Measurements from ENCODE around the gene PALD1. TPM values are rescaled to one million over a fixed set of nuclear protein-coding genes. Genes with fewer than 3 reads are reported as not detected.

PALD1 gene
- total RNA-seq, 1 donor from 2014 or later = 1.8 TPM

GRCh38 chr10:70456164-70456563 lies 22.4 kb upstream of the PALD1 start:
- Histone ChIP-seq H3K79me2 (ENCODE audit: insufficient read depth, low read length) (no peaks in the 10 kb centered on the region), H3K4me2 (ENCODE audit: low read length) (no peak overlapping the region), H3K36me3 (ENCODE audit: insufficient read depth, low read length) (no peaks in the 10 kb centered on the region), H2AFZ (ENCODE audit: low read depth, low read length) (no peak overlapping the region), H3K4me1 (ENCODE audit: insufficient read depth, low read length) (peaks cover 10% of the 10 kb centered on the region), H3K4me3 (ENCODE audit: insufficient read depth, low read depth, low read length) (no peak overlapping the region), H3K27me3 (ENCODE audit: insufficient read depth, low read length) (peaks cover 5% of the 10 kb centered on the region), H3K27ac (ENCODE audit: low read depth, low read length) (no peak overlapping the region), H4K20me1 (ENCODE audit: insufficient read depth, low read length) (peaks cover 2% of the 10 kb centered on the region), H3K9ac (ENCODE audit: low read length) (no peak overlapping the region), H3K9me3 (ENCODE audit: insufficient read depth, low read depth, low read length) (no peaks in the 10 kb centered on the region)
- FAIRE-seq (no peak), DNase-seq (ENCODE audit: low read depth) (no peak)
- TF ChIP-seq EZH2 (IDR thresholded peaks at IDR 0.05; ENCODE audit: insufficient read depth, low read length) (no peak), CTCF (IDR thresholded peaks at IDR 0.05; ENCODE audit: insufficient read depth, low read depth, low read length) (no peak)
- peaks cover 1% of the 10 kb centered on the region for H3K9me3 Mint-ChIP-seq (ENCODE audit: unreplicated experiment)
- no peak overlapping the region for H3K4me3 Mint-ChIP-seq (ENCODE audit: unreplicated experiment)
- no peaks in the 10 kb centered on the region for H3K36me3 Mint-ChIP-seq (ENCODE audit: low read depth, unreplicated experiment)
- peaks cover 7% of the 10 kb centered on the region for H3K4me1 Mint-ChIP-seq (ENCODE audit: low read depth, unreplicated experiment)
- peaks cover 36% of the 10 kb centered on the region for H3K27me3 Mint-ChIP-seq (ENCODE audit: low read depth, unreplicated experiment)
- no peak overlapping the region for H3K27ac Mint-ChIP-seq (ENCODE audit: unreplicated experiment)

GRCh38 chr10:70457759-70458305 lies 20.7 kb upstream of the PALD1 start:
- H4K20me1 ChIP-seq (ENCODE audit: insufficient read depth, low read length) = peaks cover 4% of the 10 kb centered on the region
- H3K27ac Mint-ChIP-seq (ENCODE audit: unreplicated experiment) = no peak overlapping the region
- peaks cover 3% of the 10 kb centered on the region for H3K4me1 Mint-ChIP-seq (ENCODE audit: low read depth, unreplicated experiment)
- peaks cover 10% of the 10 kb centered on the region for H3K4me1 ChIP-seq (ENCODE audit: insufficient read depth, low read length)
- H3K27ac ChIP-seq (ENCODE audit: low read depth, low read length) = no peak overlapping the region
- peak overlapping the region; percentile 14 for H3K4me3 Mint-ChIP-seq (ENCODE audit: unreplicated experiment)
- peak overlapping the region; percentile 8 for H3K4me3 ChIP-seq (ENCODE audit: insufficient read depth, low read depth, low read length)
- H3K4me2 ChIP-seq (ENCODE audit: low read length) = peak overlapping the region; percentile 81
- peaks cover 1% of the 10 kb centered on the region for H3K9me3 Mint-ChIP-seq (ENCODE audit: unreplicated experiment)
- no peaks in the 10 kb centered on the region for H3K9me3 ChIP-seq (ENCODE audit: insufficient read depth, low read depth, low read length)
- FAIRE-seq (no peak), DNase-seq (ENCODE audit: low read depth) (no peak)
- TF ChIP-seq EZH2 (IDR thresholded peaks at IDR 0.05; ENCODE audit: insufficient read depth, low read length) = no peak
- TF ChIP-seq CTCF (IDR thresholded peaks at IDR 0.05; ENCODE audit: insufficient read depth, low read depth, low read length) = no peak
- H2AFZ ChIP-seq (ENCODE audit: low read depth, low read length) = no peak overlapping the region
- H3K9ac ChIP-seq (ENCODE audit: low read length) = peak overlapping the region; percentile 44
- H3K36me3 Mint-ChIP-seq (ENCODE audit: low read depth, unreplicated experiment) = no peaks in the 10 kb centered on the region
- H3K27me3 Mint-ChIP-seq (ENCODE audit: low read depth, unreplicated experiment) = peaks cover 38% of the 10 kb centered on the region
- H3K27me3 ChIP-seq (ENCODE audit: insufficient read depth, low read length) = peaks cover 5% of the 10 kb centered on the region
- no peaks in the 10 kb centered on the region for H3K79me2 ChIP-seq (ENCODE audit: insufficient read depth, low read length)
- H3K36me3 ChIP-seq (ENCODE audit: insufficient read depth, low read length) = no peaks in the 10 kb centered on the region

- Mint-ChIP-seq H3K4me3 (ENCODE audit: unreplicated experiment) (no peak overlapping the region), H3K36me3 (ENCODE audit: low read depth, unreplicated experiment) (no peaks in the 10 kb centered on the region), H3K27ac (ENCODE audit: unreplicated experiment) (no peak overlapping the region), H3K9me3 (ENCODE audit: unreplicated experiment) (peaks cover 1% of the 10 kb centered on the region), H3K27me3 (ENCODE audit: low read depth, unreplicated experiment) (peaks cover 37% of the 10 kb centered on the region), H3K4me1 (ENCODE audit: low read depth, unreplicated experiment) (peaks cover 3% of the 10 kb centered on the region)
- no peaks in the 10 kb centered on the region for H3K9me3 ChIP-seq (ENCODE audit: insufficient read depth, low read depth, low read length)
- no peaks in the 10 kb centered on the region for H3K36me3 ChIP-seq (ENCODE audit: insufficient read depth, low read length)
- DNase-seq (ENCODE audit: low read depth) = peak; percentile 68
- H2AFZ ChIP-seq (ENCODE audit: low read depth, low read length) = peak overlapping the region; percentile 63
- no peak for TF ChIP-seq CTCF (IDR thresholded peaks at IDR 0.05; ENCODE audit: insufficient read depth, low read depth, low read length)
- TF ChIP-seq EZH2 (IDR thresholded peaks at IDR 0.05; ENCODE audit: insufficient read depth, low read length) = no peak
- peaks cover 10% of the 10 kb centered on the region for H3K4me1 ChIP-seq (ENCODE audit: insufficient read depth, low read length)
- H3K4me3 ChIP-seq (ENCODE audit: insufficient read depth, low read depth, low read length) = peak overlapping the region; percentile 8
- peak overlapping the region; percentile 46 for H3K9ac ChIP-seq (ENCODE audit: low read length)
- H3K79me2 ChIP-seq (ENCODE audit: insufficient read depth, low read length) = no peaks in the 10 kb centered on the region
- H3K27ac ChIP-seq (ENCODE audit: low read depth, low read length) = no peak overlapping the region
- FAIRE-seq = no peak
- H4K20me1 ChIP-seq (ENCODE audit: insufficient read depth, low read length) = peaks cover 4% of the 10 kb centered on the region
- peaks cover 5% of the 10 kb centered on the region for H3K27me3 ChIP-seq (ENCODE audit: insufficient read depth, low read length)
- H3K4me2 ChIP-seq (ENCODE audit: low read length) = peak overlapping the region; percentile 81
Measured at GRCh38 chr10:70458329-70459060, 20.1 kb upstream of the PALD1 start.
